K562 (cell line): ENCODE data around the gene TCHP.

Experiments
- KLF1 ChIP-seq: fragments of 450-650 bp; IDR thresholded peaks from 2 replicates; pipeline ENCODE4 v1.6.1; 2016; ENCODE audit warnings: missing genetic modification characterization, missing compliant biosample characterization
- NFIC ChIP-seq: fragments of 450-650 bp; IDR thresholded peaks from 2 replicates; pipeline ENCODE4 v1.6.1; 2017; ENCODE audit warnings: mild to moderate bottlenecking, inconsistent platforms
- SETDB1 ChIP-seq: IDR thresholded peaks from one replicate; pipeline ENCODE4 v1.6.1; 2012; ENCODE audit warnings: low read length, control low read depth, inconsistent platforms
- TF ChIP-seq, protein P1 (sequence below), 3 experiments: IDR thresholded peaks in 2 of 3; conservative IDR thresholded peaks in 1 of 3; 2 replicates each; pipeline ENCODE4 v1.5.1; 2011 to 2012; ENCODE audit warnings: low read length in 3 of 3, mild to moderate bottlenecking in 3 of 3, control low read depth in 2 of 3, improper control_type of control experiment in 1 of 3, inconsistent platforms in 1 of 3, low read depth in 1 of 3, mixed read lengths in 1 of 3, moderate library complexity in 1 of 3; ENCODE audit not compliant: insufficient read depth in 2 of 3
- TF ChIP-seq, protein P2 (sequence below): sonication (generic); formaldehyde crosslinking; IDR thresholded peaks from 2 replicates; pipeline ENCODE4 v1.9.0; 2022; ENCODE audit warnings: mild to moderate bottlenecking, missing genetic modification reagents

DNA sequence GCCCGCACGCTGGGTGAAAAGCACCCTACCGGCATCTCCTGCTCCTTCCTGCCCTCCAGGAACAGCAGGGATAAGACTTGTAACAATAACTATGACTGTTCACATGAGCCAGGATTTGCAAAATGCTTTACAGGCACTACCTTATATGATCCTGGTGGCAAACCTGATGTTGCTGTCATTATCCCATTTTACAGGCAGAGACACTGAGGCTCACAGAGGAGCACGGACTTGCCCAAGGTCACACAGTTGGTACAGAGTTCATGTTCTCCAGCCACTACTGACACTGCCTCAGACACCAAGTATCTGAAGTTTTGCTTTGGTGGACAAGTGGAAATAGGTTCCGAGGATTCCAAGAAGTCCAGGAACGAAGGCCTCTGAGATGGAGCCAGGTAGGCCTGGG, 42.4 kb upstream of the TCHP start:
- TF ChIP-seq, protein P1, sequence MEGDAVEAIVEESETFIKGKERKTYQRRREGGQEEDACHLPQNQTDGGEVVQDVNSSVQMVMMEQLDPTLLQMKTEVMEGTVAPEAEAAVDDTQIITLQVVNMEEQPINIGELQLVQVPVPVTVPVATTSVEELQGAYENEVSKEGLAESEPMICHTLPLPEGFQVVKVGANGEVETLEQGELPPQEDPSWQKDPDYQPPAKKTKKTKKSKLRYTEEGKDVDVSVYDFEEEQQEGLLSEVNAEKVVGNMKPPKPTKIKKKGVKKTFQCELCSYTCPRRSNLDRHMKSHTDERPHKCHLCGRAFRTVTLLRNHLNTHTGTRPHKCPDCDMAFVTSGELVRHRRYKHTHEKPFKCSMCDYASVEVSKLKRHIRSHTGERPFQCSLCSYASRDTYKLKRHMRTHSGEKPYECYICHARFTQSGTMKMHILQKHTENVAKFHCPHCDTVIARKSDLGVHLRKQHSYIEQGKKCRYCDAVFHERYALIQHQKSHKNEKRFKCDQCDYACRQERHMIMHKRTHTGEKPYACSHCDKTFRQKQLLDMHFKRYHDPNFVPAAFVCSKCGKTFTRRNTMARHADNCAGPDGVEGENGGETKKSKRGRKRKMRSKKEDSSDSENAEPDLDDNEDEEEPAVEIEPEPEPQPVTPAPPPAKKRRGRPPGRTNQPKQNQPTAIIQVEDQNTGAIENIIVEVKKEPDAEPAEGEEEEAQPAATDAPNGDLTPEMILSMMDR (IDR thresholded peaks at IDR 0.05 in 2 of 3, conservative IDR thresholded peaks at IDR 0.05 in 1 of 3; ENCODE audit: insufficient read depth in 2 of 3, low read depth in 1 of 3, low read length in 3 of 3): no peak
- no peak for TF ChIP-seq SETDB1
- TF ChIP-seq KLF1 (tag): no peak
- TF ChIP-seq, protein P2, sequence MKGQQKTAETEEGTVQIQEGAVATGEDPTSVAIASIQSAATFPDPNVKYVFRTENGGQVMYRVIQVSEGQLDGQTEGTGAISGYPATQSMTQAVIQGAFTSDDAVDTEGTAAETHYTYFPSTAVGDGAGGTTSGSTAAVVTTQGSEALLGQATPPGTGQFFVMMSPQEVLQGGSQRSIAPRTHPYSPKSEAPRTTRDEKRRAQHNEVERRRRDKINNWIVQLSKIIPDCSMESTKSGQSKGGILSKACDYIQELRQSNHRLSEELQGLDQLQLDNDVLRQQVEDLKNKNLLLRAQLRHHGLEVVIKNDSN (CRISPR knock-in tag): no peak
- TF ChIP-seq NFIC: no peak
